ENCODE measurements around the gene TMEM72. TPM values are rescaled to one million over a fixed set of nuclear protein-coding genes. Genes with fewer than 3 reads are reported as not detected.

Gene TMEM72
- total RNA-seq, 1 donor from 2014 or later: not detected

DNA sequence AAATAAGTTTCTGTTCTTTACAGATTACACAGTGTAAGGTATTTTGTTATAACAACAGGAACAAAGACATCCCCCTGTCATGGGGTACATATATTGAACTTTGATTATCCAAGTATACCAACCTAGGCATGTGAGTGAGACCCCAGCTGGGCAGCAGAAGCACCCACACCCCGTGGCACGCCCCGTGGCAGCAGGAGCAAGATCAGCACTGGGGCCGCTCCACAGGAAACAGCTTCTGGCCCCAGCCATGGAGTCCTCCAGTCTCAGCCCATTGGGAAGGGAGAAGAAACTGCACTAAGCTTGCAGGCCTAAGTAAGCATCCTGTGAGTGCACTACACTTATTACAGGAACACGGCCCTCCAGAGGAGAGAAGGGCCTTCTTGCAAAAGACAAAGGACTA is 24.2 kb upstream of the TMEM72 start:
- Mint-ChIP-seq H3K27me3 (ENCODE audit: low read depth, unreplicated experiment) (peaks cover 25% of the 10 kb centered on the region), H3K4me3 (ENCODE audit: unreplicated experiment) (no peak overlapping the region), H3K4me1 (ENCODE audit: low read depth, unreplicated experiment) (peaks cover 6% of the 10 kb centered on the region), H3K27ac (ENCODE audit: unreplicated experiment) (no peak overlapping the region), H3K36me3 (ENCODE audit: low read depth, unreplicated experiment) (peaks cover 2% of the 10 kb centered on the region), H3K9me3 (ENCODE audit: unreplicated experiment) (no peaks in the 10 kb centered on the region)
- no peak for DNase-seq (ENCODE audit: low read depth)
- Histone ChIP-seq H2AFZ (ENCODE audit: low read depth, low read length) (no peak overlapping the region), H3K79me2 (ENCODE audit: insufficient read depth, low read length) (no peaks in the 10 kb centered on the region), H3K9ac (ENCODE audit: low read length) (no peak overlapping the region), H3K4me3 (ENCODE audit: insufficient read depth, low read depth, low read length) (no peak overlapping the region), H3K27me3 (ENCODE audit: insufficient read depth, low read length) (peaks cover 2% of the 10 kb centered on the region), H3K27ac (ENCODE audit: low read depth, low read length) (no peak overlapping the region), H3K4me1 (ENCODE audit: insufficient read depth, low read length) (no peaks in the 10 kb centered on the region), H3K9me3 (ENCODE audit: insufficient read depth, low read depth, low read length) (no peaks in the 10 kb centered on the region), H3K36me3 (ENCODE audit: insufficient read depth, low read length) (no peaks in the 10 kb centered on the region), H3K4me2 (ENCODE audit: low read length) (no peak overlapping the region), H4K20me1 (ENCODE audit: insufficient read depth, low read length) (no peaks in the 10 kb centered on the region)
- TF ChIP-seq, protein P1, sequence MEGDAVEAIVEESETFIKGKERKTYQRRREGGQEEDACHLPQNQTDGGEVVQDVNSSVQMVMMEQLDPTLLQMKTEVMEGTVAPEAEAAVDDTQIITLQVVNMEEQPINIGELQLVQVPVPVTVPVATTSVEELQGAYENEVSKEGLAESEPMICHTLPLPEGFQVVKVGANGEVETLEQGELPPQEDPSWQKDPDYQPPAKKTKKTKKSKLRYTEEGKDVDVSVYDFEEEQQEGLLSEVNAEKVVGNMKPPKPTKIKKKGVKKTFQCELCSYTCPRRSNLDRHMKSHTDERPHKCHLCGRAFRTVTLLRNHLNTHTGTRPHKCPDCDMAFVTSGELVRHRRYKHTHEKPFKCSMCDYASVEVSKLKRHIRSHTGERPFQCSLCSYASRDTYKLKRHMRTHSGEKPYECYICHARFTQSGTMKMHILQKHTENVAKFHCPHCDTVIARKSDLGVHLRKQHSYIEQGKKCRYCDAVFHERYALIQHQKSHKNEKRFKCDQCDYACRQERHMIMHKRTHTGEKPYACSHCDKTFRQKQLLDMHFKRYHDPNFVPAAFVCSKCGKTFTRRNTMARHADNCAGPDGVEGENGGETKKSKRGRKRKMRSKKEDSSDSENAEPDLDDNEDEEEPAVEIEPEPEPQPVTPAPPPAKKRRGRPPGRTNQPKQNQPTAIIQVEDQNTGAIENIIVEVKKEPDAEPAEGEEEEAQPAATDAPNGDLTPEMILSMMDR (IDR thresholded peaks at IDR 0.05; ENCODE audit: insufficient read depth, low read depth, low read length): no peak
- no peak for TF ChIP-seq EZH2 (IDR thresholded peaks at IDR 0.05; ENCODE audit: insufficient read depth, low read length)
- FAIRE-seq: no peak

DNA sequence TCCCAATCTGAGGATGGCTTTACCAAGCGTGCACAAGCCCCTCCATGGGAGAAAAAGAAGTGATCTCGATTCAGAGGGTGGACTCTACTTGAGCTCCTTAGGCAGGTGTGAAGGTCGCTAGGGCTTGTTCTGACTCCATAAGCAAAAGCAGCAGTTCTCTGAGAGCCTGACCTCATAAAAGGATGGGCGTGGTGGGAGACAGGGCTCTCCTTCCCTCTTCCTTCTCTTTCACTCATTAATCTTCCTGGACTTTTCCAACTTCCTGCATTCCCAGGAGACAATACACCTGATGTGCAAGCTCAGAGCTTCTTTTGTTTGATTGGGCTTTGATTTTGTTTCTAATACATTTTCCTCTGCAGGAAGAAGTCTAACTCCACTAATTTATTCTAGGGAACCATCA is 22.3 kb upstream of the TMEM72 start:
- no peaks in the 10 kb centered on the region for H3K9me3 Mint-ChIP-seq (ENCODE audit: unreplicated experiment)
- FAIRE-seq: no peak
- no peak overlapping the region for H3K9ac ChIP-seq (ENCODE audit: low read length)
- H4K20me1 ChIP-seq (ENCODE audit: insufficient read depth, low read length): no peaks in the 10 kb centered on the region
- H2AFZ ChIP-seq (ENCODE audit: low read depth, low read length): no peak overlapping the region
- no peaks in the 10 kb centered on the region for H3K36me3 ChIP-seq (ENCODE audit: insufficient read depth, low read length)
- H3K4me1 ChIP-seq (ENCODE audit: insufficient read depth, low read length): no peaks in the 10 kb centered on the region
- no peaks in the 10 kb centered on the region for H3K9me3 ChIP-seq (ENCODE audit: insufficient read depth, low read depth, low read length)
- peaks cover 2% of the 10 kb centered on the region for H3K36me3 Mint-ChIP-seq (ENCODE audit: low read depth, unreplicated experiment)
- TF ChIP-seq EZH2 (IDR thresholded peaks at IDR 0.05; ENCODE audit: insufficient read depth, low read length): no peak
- TF ChIP-seq, protein P1 (IDR thresholded peaks at IDR 0.05; ENCODE audit: insufficient read depth, low read depth, low read length): no peak
- H3K27ac Mint-ChIP-seq (ENCODE audit: unreplicated experiment): no peak overlapping the region
- no peak overlapping the region for H3K4me3 ChIP-seq (ENCODE audit: insufficient read depth, low read depth, low read length)
- peaks cover 2% of the 10 kb centered on the region for H3K27me3 ChIP-seq (ENCODE audit: insufficient read depth, low read length)
- H3K79me2 ChIP-seq (ENCODE audit: insufficient read depth, low read length): no peaks in the 10 kb centered on the region
- peaks cover 6% of the 10 kb centered on the region for H3K4me1 Mint-ChIP-seq (ENCODE audit: low read depth, unreplicated experiment)
- no peak for DNase-seq (ENCODE audit: low read depth)
- H3K4me2 ChIP-seq (ENCODE audit: low read length): no peak overlapping the region
- H3K27ac ChIP-seq (ENCODE audit: low read depth, low read length): no peak overlapping the region
- H3K4me3 Mint-ChIP-seq (ENCODE audit: unreplicated experiment): no peak overlapping the region
- H3K27me3 Mint-ChIP-seq (ENCODE audit: low read depth, unreplicated experiment): peaks cover 18% of the 10 kb centered on the region

DNA sequence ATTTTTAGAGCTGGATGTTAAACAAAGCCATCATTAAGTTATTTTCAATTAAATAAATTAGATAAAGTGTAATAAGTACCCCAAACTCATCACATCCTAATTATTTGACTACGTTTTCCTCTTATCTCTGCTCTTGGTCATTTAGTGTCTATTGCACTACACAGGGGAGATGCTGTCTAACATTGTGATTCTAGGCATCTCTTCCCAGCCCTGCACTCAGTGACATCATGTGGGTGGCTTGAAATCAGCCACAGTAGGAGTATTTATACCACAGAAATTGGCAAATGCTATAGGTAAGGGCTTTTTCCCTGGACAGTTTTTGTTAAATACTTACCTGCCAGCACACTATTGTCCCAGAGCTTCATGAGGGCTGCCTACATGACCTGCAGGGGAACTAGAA is 21.3 kb upstream of the TMEM72 start:
- no peak overlapping the region for H3K27ac ChIP-seq (ENCODE audit: low read depth, low read length)
- no peak for DNase-seq (ENCODE audit: low read depth)
- FAIRE-seq: no peak
- no peaks in the 10 kb centered on the region for H3K79me2 ChIP-seq (ENCODE audit: insufficient read depth, low read length)
- H3K4me1 ChIP-seq (ENCODE audit: insufficient read depth, low read length): no peaks in the 10 kb centered on the region
- Mint-ChIP-seq H3K27ac (ENCODE audit: unreplicated experiment) (no peak overlapping the region), H3K27me3 (ENCODE audit: low read depth, unreplicated experiment) (peaks cover 18% of the 10 kb centered on the region), H3K4me3 (ENCODE audit: unreplicated experiment) (no peak overlapping the region), H3K9me3 (ENCODE audit: unreplicated experiment) (no peaks in the 10 kb centered on the region), H3K4me1 (ENCODE audit: low read depth, unreplicated experiment) (peaks cover 6% of the 10 kb centered on the region), H3K36me3 (ENCODE audit: low read depth, unreplicated experiment) (peaks cover 2% of the 10 kb centered on the region)
- H3K9ac ChIP-seq (ENCODE audit: low read length): no peak overlapping the region
- no peaks in the 10 kb centered on the region for H3K9me3 ChIP-seq (ENCODE audit: insufficient read depth, low read depth, low read length)
- no peak overlapping the region for H2AFZ ChIP-seq (ENCODE audit: low read depth, low read length)
- H3K4me3 ChIP-seq (ENCODE audit: insufficient read depth, low read depth, low read length): no peak overlapping the region
- H3K36me3 ChIP-seq (ENCODE audit: insufficient read depth, low read length): no peaks in the 10 kb centered on the region
- no peaks in the 10 kb centered on the region for H4K20me1 ChIP-seq (ENCODE audit: insufficient read depth, low read length)
- no peak for TF ChIP-seq EZH2 (IDR thresholded peaks at IDR 0.05; ENCODE audit: insufficient read depth, low read length)
- TF ChIP-seq, protein P1 (IDR thresholded peaks at IDR 0.05; ENCODE audit: insufficient read depth, low read depth, low read length): no peak
- H3K4me2 ChIP-seq (ENCODE audit: low read length): no peak overlapping the region
- H3K27me3 ChIP-seq (ENCODE audit: insufficient read depth, low read length): peaks cover 2% of the 10 kb centered on the region
